Hepatocyte (in vitro differentiated cells): Measurements from ENCODE around the gene RPAP2.

Experiments used
- CTCF ChIP-seq: fragments of 200-600 bp; sonication (generic); IDR thresholded peaks from 2 replicates; pipeline ENCODE4 v1.5.1; 2016; ENCODE audit warnings: antibody characterized with exemption, mild to moderate bottlenecking; ENCODE audit not compliant: poor library complexity
- EZH2 ChIP-seq: fragments of 200-600 bp; sonication (generic); IDR thresholded peaks from 2 replicates; pipeline ENCODE4 v1.6.1; 2016; ENCODE audit warnings: antibody characterized with exemption, mild to moderate bottlenecking, borderline replicate concordance
- EZH2phosphoT487 ChIP-seq: fragments of 200-600 bp; sonication (generic); IDR thresholded peaks from one replicate; pipeline ENCODE4 v1.6.1; 2018; ENCODE audit warnings: antibody characterized with exemption, mild to moderate bottlenecking, low read depth, moderate library complexity; ENCODE audit not compliant: unreplicated experiment, severe bottlenecking

- no peak for TF ChIP-seq EZH2phosphoT487
- no peak for TF ChIP-seq CTCF
- TF ChIP-seq EZH2, result no peak
Measured at GRCh38 chr1:92262516-92262915, 36.3 kb upstream of the RPAP2 start.
